HepG2 (cell line): ENCODE measurements around the gene ANKS1A. TPM values are rescaled to one million over a fixed set of nuclear protein-coding genes. Genes with fewer than 3 reads are reported as not detected.

Source experiments
- ATAC-seq: fragments of 200-7000 bp; cut with Tn5 transposase; 3 replicates; pipeline ENCODE4 v1.9.1; 2020; ENCODE audit warnings: mild to moderate bottlenecking, moderate library complexity
- BruUV-seq: library from RNA; stranded (reverse); fragments of 400-500 nt; replicated peaks from 2 replicates; lab custom pipeline; 2021; lab: Mats Ljungman, UMichigan
- CTCF ChIA-PET: fragments of 300-600 bp; formaldehyde crosslinking; extraction: SDS; loops from one replicate; lab custom pipeline; 2021; ENCODE audit warnings: low total read pairs, inconsistent platforms, low intra/inter-chr PET ratio; lab: Yijun Ruan, JAX
- POLR2A ChIA-PET: fragments of 350-600 bp; sonication (Branson Sonifier 250); formaldehyde crosslinking; loops from one replicate; lab custom pipeline; 2020; ENCODE audit warnings: antibody characterized with exemption, inconsistent platforms; lab: Yijun Ruan, JAX
- DNase-seq: peaks from one replicate; pipeline ENCODE4 v3.0.0-alpha.2; 2015; ENCODE audit warnings: low spot score
- FAIRE-seq: peaks from 3 replicates; lab custom pipeline; 2011; peaks lifted over from hg19 to GRCh38; lab: Jason Lieb, UNC
- H2AFZ ChIP-seq: one replicate; pipeline ENCODE4 v1.6.1; 2011; ENCODE audit warnings: low read length, inconsistent platforms
- H3K27ac ChIP-seq: fragments of 300-600 bp; 3 replicates; pipeline ENCODE4 v1.8.0; 2011; ENCODE audit warnings: mixed run types, mild to moderate bottlenecking, mixed read lengths, low read length, inconsistent platforms; ENCODE audit not compliant: insufficient read depth; ENCODE audit errors: extremely low read length
- H3K27me3 ChIP-seq, 2 experiments: fragments of 200-600 bp in 1 of 2; 2 replicates in 1 of 2; 3 replicates in 1 of 2; pipeline versions ENCODE4 v1.6.0 to v1.8.0; 2011; ENCODE audit warnings: low read length in 2 of 2, mild to moderate bottlenecking in 2 of 2, moderate library complexity in 2 of 2, inconsistent platforms in 1 of 2; ENCODE audit not compliant: insufficient read depth in 2 of 2, control insufficient read depth in 1 of 2
- H3K36me3 ChIP-seq, 2 experiments: fragments of 200-600 bp in 1 of 2; replicated peaks in 1 of 2; 2 replicates in 1 of 2; 3 replicates in 1 of 2; pipeline versions ENCODE4 v1.5.1 to v1.8.0; 2011; ENCODE audit warnings: low read length in 2 of 2, inconsistent platforms in 1 of 2; ENCODE audit not compliant: insufficient read depth in 2 of 2, control insufficient read depth in 1 of 2
- H3K4me1 ChIP-seq: 2 replicates; pipeline ENCODE4 v1.5.1; 2012; ENCODE audit warnings: low read length, inconsistent platforms; ENCODE audit not compliant: insufficient read depth
- H3K4me2 ChIP-seq: 2 replicates; pipeline ENCODE4 v1.6.0; 2011; ENCODE audit warnings: low read depth, low read length, inconsistent platforms
- H3K4me3 ChIP-seq, 3 experiments: fragments of 200-600 bp in 1 of 3; sonication (generic), shearing (Covaris generic) in 1 of 3; replicated peaks in 1 of 3; 2 replicates each; pipeline ENCODE4 v1.5.1; 2011 to 2016; ENCODE audit warnings: low read length in 3 of 3, inconsistent platforms in 2 of 3, low read depth in 2 of 3, mild to moderate bottlenecking in 2 of 3, control low read depth in 1 of 3, mixed read lengths in 1 of 3; ENCODE audit not compliant: insufficient read depth in 1 of 3
- H3K79me2 ChIP-seq: one replicate; pipeline ENCODE4 v1.6.1; 2011; ENCODE audit warnings: low read length, inconsistent platforms; ENCODE audit not compliant: insufficient read depth
- H3K9ac ChIP-seq: 2 replicates; pipeline ENCODE4 v1.6.0; 2011; ENCODE audit warnings: mild to moderate bottlenecking, low read depth, low read length, inconsistent platforms; ENCODE audit not compliant: insufficient read depth
- H3K9me3 ChIP-seq: 2 replicates; pipeline ENCODE4 v1.5.1; 2012; ENCODE audit warnings: mild to moderate bottlenecking, low read length
- H4K20me1 ChIP-seq: 2 replicates; pipeline ENCODE4 v1.6.0; 2011; ENCODE audit warnings: inconsistent platforms, mild to moderate bottlenecking, low read length, moderate library complexity; ENCODE audit not compliant: insufficient read depth
- ATF7 ChIP-seq, 2 experiments: fragments of 450-650 bp in 1 of 2; sonication (generic) in 1 of 2; formaldehyde crosslinking in 1 of 2; IDR thresholded peaks; 2 replicates each; pipeline versions ENCODE4 v1.4.0 to v1.6.1; 2016 to 2020; ENCODE audit warnings: antibody characterized with exemption in 1 of 2, mild to moderate bottlenecking in 1 of 2, missing genetic modification reagents in 1 of 2
- CREB1 ChIP-seq, 2 experiments: fragments of 450-650 bp in 1 of 2; IDR thresholded peaks; 2 replicates each; pipeline ENCODE4 v1.6.1; 2016 to 2017; ENCODE audit warnings: control low read depth in 1 of 2, mild to moderate bottlenecking in 1 of 2, missing compliant biosample characterization in 1 of 2, missing genetic modification characterization in 1 of 2
- HDAC2 ChIP-seq: sonication (generic); formaldehyde crosslinking; IDR thresholded peaks from 2 replicates; pipeline ENCODE4 v1.4.0; 2020; ENCODE audit warnings: missing genetic modification reagents
- PAWR ChIP-seq: sonication (generic); formaldehyde crosslinking; IDR thresholded peaks from 2 replicates; pipeline ENCODE4 v1.4.0; 2020; ENCODE audit warnings: missing genetic modification reagents, mild to moderate bottlenecking, borderline replicate concordance
- SMAD3 ChIP-seq: sonication (generic); formaldehyde crosslinking; IDR thresholded peaks from 2 replicates; pipeline ENCODE4 v1.4.0; 2020; ENCODE audit warnings: missing genetic modification reagents
- TOPORS ChIP-seq: sonication (generic); formaldehyde crosslinking; IDR thresholded peaks from 2 replicates; pipeline ENCODE4 v1.8.0; 2023; ENCODE audit warnings: mild to moderate bottlenecking, missing genetic modification reagents
- ZNF552 ChIP-seq: sonication (generic); formaldehyde crosslinking; IDR thresholded peaks from 2 replicates; pipeline ENCODE4 v1.9.0; 2022; ENCODE audit warnings: missing genetic modification reagents, mild to moderate bottlenecking, borderline replicate concordance
- ZNF883 ChIP-seq: sonication (generic); formaldehyde crosslinking; IDR thresholded peaks from 2 replicates; pipeline ENCODE4 v1.5.1; 2020; ENCODE audit warnings: mild to moderate bottlenecking, missing genetic modification reagents; ENCODE audit errors: not compliant biosample characterization
- WGBS: methylation state at CpG from one replicate; pipeline ENCODE4 v1.1.6; 2017; ENCODE audit warnings: low lambda C conversion rate; 5-methylcytosine and 5-hydroxymethylcytosine counted together
- in situ Hi-C: cut with HindIII; loops from 2 replicates; pipeline ENCODE4 v1.10.0; 2017; ENCODE audit warnings: low pct_unique_long_range_greater_than_20kb; ENCODE audit not compliant: extremely low pct_ligation_motif_present
- intact Hi-C: fragments of 100-400 bp; cut with micrococcal nuclease; formaldehyde crosslinking; loops from one replicate; pipeline ENCODE4 v1.10.0; 2022; ENCODE audit not compliant: unreplicated experiment
- polyA plus RNA-seq, 8 experiments: library from polyadenylated mRNA; depleted of rRNA in 3 of 8; stranded (reverse) in 7 of 8; unstranded in 1 of 8; fragments of >200 nt; fragmentation: Illumina TruSeq in 4 of 8; extraction: Trizol in 4 of 8; gene quantifications; 2 replicates each; pipeline versions ENCODE4 v1.2.1 to v1.2.3, GENCODE V29; 2011 to 2016; ENCODE audit warnings: low read depth in 4 of 8, missing spikeins in 1 of 8, mixed read lengths in 1 of 8; ENCODE audit not compliant: insufficient read depth in 1 of 8
- total RNA-seq, 5 experiments: library from RNA; depleted of rRNA; stranded (reverse); fragments of >200 nt; fragmentation: Illumina TruSeq; extraction: Trizol; gene quantifications; 2 replicates each; pipeline ENCODE4 v1.2.3, GENCODE V29; 2016; ENCODE audit warnings: low read depth in 1 of 5
- TF ChIP-seq, protein P1 (sequence below): sonication (generic); formaldehyde crosslinking; IDR thresholded peaks from 2 replicates; pipeline ENCODE4 v1.4.0; 2020; ENCODE audit warnings: missing genetic modification reagents, mild to moderate bottlenecking, borderline replicate concordance
- TF ChIP-seq, protein P2 (sequence below): sonication (generic); formaldehyde crosslinking; IDR thresholded peaks from 2 replicates; pipeline ENCODE4 v1.5.0; 2020; ENCODE audit warnings: missing genetic modification reagents, mild to moderate bottlenecking, borderline replicate concordance
- TF ChIP-seq, protein P3 (sequence below): sonication (generic); formaldehyde crosslinking; IDR thresholded peaks from 2 replicates; pipeline ENCODE4 v1.4.0; 2020; ENCODE audit warnings: missing genetic modification reagents
- TF ChIP-seq, protein P4 (sequence below): sonication (generic); formaldehyde crosslinking; IDR thresholded peaks from 2 replicates; pipeline ENCODE4 v1.5.0; 2020; ENCODE audit warnings: mild to moderate bottlenecking, missing genetic modification reagents
- TF ChIP-seq, protein P5 (sequence below): sonication (generic); formaldehyde crosslinking; IDR thresholded peaks from 2 replicates; pipeline ENCODE4 v1.8.1; 2022; ENCODE audit warnings: low read depth, mild to moderate bottlenecking, missing genetic modification reagents

The ANKS1A gene
- total and polyA plus RNA-seq, 2 of the 13 experiments (the other 11 are each of a cell fraction or from before 2014, with no cell fraction given), result 7.2 to 15.1 TPM

DNA sequence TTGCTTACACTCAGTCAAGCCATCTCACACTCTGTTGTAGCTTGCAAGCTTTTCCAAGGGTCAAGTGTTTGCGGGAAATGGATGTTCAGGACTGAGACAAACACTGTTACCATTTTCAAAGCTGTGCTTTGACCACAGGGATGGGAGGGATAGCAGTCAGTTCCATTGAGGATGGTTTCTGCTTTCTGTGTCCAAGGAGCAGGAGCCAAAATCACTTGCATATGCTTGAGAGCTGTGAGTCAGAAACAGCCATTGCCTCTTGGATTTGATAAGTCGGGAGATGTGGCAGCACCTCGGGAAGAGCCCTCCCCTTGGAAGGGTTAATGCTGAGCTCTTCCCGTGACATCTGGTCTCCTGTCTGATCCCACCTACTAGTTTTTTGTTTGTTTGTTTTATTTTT, 166.8 kb downstream of the ANKS1A start:
- CTCF ChIA-PET, result no interaction called here
- Histone ChIP-seq H4K20me1 (no peaks in the 10 kb centered on the region), H3K9ac (no peak overlapping the region), H3K4me3 (no peak overlapping the region), H3K79me2 (no peaks in the 10 kb centered on the region), H3K4me1 (peaks cover 10% of the 10 kb centered on the region), H3K27ac (no peak overlapping the region), H3K27me3 (no peaks in the 10 kb centered on the region), H3K4me2 (no peak overlapping the region), H2AFZ (no peak overlapping the region), H3K9me3 (no peaks in the 10 kb centered on the region), H3K36me3 (peaks cover 14 to 38% of the 10 kb centered on the region in 2 experiments; a peak in 4 of 5 replicates)
- 98% methylated on average over 4 of the region's 4 CpGs for WGBS
- POLR2A ChIA-PET, result no interaction called here
- in situ Hi-C loops, result no loop called here
- BruUV-seq, result no TSS peak
- intact Hi-C loops, result no loop called here
- no peak for DNase-seq
- ATAC-seq, result no peak
- FAIRE-seq, result no peak
- no peak for TF ChIP-seq PAWR (CRISPR knock-in tag)
- TF ChIP-seq TOPORS, result no peak
- TF ChIP-seq ZNF883, result no peak
- no peak for TF ChIP-seq HDAC2
- no peak for TF ChIP-seq CREB1 (IDR thresholded peaks at IDR 0.05)
- TF ChIP-seq CREB1 (CRISPR knock-in tag; IDR thresholded peaks at IDR 0.05), result no peak
- no peak for TF ChIP-seq ATF7 (IDR thresholded peaks at IDR 0.05)
- no peak for TF ChIP-seq ATF7 (CRISPR knock-in tag; IDR thresholded peaks at IDR 0.05)
- TF ChIP-seq SMAD3, result no peak
- TF ChIP-seq, protein P1, sequence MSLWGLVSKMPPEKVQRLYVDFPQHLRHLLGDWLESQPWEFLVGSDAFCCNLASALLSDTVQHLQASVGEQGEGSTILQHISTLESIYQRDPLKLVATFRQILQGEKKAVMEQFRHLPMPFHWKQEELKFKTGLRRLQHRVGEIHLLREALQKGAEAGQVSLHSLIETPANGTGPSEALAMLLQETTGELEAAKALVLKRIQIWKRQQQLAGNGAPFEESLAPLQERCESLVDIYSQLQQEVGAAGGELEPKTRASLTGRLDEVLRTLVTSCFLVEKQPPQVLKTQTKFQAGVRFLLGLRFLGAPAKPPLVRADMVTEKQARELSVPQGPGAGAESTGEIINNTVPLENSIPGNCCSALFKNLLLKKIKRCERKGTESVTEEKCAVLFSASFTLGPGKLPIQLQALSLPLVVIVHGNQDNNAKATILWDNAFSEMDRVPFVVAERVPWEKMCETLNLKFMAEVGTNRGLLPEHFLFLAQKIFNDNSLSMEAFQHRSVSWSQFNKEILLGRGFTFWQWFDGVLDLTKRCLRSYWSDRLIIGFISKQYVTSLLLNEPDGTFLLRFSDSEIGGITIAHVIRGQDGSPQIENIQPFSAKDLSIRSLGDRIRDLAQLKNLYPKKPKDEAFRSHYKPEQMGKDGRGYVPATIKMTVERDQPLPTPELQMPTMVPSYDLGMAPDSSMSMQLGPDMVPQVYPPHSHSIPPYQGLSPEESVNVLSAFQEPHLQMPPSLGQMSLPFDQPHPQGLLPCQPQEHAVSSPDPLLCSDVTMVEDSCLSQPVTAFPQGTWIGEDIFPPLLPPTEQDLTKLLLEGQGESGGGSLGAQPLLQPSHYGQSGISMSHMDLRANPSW (CRISPR knock-in tag), result no peak
- no peak for TF ChIP-seq ZNF552
- TF ChIP-seq, protein P2, sequence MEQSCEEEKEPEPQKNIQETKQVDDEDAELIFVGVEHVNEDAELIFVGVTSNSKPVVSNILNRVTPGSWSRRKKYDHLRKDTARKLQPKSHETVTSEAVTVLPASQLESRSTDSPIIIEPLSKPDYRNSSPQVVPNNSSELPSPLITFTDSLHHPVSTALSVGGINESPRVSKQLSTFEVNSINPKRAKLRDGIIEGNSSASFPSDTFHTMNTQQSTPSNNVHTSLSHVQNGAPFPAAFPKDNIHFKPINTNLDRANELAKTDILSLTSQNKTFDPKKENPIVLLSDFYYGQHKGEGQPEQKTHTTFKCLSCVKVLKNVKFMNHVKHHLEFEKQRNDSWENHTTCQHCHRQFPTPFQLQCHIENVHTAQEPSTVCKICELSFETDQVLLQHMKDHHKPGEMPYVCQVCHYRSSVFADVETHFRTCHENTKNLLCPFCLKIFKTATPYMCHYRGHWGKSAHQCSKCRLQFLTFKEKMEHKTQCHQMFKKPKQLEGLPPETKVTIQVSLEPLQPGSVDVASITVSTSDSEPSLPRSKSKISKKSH (CRISPR knock-in tag), result no peak
- TF ChIP-seq, protein P3, sequence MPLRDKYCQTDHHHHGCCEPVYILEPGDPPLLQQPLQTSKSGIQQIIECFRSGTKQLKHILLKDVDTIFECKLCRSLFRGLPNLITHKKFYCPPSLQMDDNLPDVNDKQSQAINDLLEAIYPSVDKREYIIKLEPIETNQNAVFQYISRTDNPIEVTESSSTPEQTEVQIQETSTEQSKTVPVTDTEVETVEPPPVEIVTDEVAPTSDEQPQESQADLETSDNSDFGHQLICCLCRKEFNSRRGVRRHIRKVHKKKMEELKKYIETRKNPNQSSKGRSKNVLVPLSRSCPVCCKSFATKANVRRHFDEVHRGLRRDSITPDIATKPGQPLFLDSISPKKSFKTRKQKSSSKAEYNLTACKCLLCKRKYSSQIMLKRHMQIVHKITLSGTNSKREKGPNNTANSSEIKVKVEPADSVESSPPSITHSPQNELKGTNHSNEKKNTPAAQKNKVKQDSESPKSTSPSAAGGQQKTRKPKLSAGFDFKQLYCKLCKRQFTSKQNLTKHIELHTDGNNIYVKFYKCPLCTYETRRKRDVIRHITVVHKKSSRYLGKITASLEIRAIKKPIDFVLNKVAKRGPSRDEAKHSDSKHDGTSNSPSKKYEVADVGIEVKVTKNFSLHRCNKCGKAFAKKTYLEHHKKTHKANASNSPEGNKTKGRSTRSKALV (CRISPR knock-in tag), result no peak
- TF ChIP-seq, protein P4, sequence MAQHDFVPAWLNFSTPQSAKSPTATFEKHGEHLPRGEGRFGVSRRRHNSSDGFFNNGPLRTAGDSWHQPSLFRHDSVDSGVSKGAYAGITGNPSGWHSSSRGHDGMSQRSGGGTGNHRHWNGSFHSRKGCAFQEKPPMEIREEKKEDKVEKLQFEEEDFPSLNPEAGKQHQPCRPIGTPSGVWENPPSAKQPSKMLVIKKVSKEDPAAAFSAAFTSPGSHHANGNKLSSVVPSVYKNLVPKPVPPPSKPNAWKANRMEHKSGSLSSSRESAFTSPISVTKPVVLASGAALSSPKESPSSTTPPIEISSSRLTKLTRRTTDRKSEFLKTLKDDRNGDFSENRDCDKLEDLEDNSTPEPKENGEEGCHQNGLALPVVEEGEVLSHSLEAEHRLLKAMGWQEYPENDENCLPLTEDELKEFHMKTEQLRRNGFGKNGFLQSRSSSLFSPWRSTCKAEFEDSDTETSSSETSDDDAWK (CRISPR knock-in tag), result no peak
- TF ChIP-seq, protein P5, sequence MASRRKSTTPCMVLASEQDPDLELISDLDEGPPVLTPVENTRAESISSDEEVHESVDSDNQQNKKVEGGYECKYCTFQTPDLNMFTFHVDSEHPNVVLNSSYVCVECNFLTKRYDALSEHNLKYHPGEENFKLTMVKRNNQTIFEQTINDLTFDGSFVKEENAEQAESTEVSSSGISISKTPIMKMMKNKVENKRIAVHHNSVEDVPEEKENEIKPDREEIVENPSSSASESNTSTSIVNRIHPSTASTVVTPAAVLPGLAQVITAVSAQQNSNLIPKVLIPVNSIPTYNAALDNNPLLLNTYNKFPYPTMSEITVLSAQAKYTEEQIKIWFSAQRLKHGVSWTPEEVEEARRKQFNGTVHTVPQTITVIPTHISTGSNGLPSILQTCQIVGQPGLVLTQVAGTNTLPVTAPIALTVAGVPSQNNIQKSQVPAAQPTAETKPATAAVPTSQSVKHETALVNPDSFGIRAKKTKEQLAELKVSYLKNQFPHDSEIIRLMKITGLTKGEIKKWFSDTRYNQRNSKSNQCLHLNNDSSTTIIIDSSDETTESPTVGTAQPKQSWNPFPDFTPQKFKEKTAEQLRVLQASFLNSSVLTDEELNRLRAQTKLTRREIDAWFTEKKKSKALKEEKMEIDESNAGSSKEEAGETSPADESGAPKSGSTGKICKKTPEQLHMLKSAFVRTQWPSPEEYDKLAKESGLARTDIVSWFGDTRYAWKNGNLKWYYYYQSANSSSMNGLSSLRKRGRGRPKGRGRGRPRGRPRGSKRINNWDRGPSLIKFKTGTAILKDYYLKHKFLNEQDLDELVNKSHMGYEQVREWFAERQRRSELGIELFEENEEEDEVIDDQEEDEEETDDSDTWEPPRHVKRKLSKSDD (CRISPR knock-in tag), result no peak
